H1 (cell line): ENCODE measurements around the gene PRR5L. TPM values are rescaled to one million over a fixed set of nuclear protein-coding genes. Genes with fewer than 3 reads are reported as not detected.

Experiments used
- CTCF ChIA-PET: fragments of 300-600 bp; sonication (Branson Sonifier 250); formaldehyde crosslinking; loops from one replicate; lab custom pipeline; 2021; ENCODE audit not compliant: partially characterized antibody; lab: Charles Lee
- POLR2A ChIA-PET: fragments of 300-600 bp; sonication (Branson Sonifier 250); formaldehyde crosslinking; loops from one replicate; lab custom pipeline; 2021; ENCODE audit warnings: inconsistent platforms; ENCODE audit not compliant: partially characterized antibody; lab: Charles Lee
- DNase-seq, 2 experiments: peaks; one replicate each; pipeline versions ENCODE4 v3.0.0 to v3.0.0-alpha.2; 2010 to 2022; ENCODE audit warnings: low spot score in 2 of 2, low read depth in 1 of 2, mixed read lengths in 1 of 2
- FAIRE-seq: peaks from 2 replicates; lab custom pipeline; 2011; peaks lifted over from hg19 to GRCh38; lab: Jason Lieb, UNC
- H2AFZ ChIP-seq: 2 replicates; pipeline ENCODE4 v1.8.1; 2012; ENCODE audit warnings: low read length, inconsistent platforms
- H2AK5ac ChIP-seq: 2 replicates; pipeline ENCODE4 v1.6.1; 2013; ENCODE audit warnings: low read depth, low read length
- H2BK120ac ChIP-seq: replicated peaks from 2 replicates; pipeline ENCODE3; 2013; ENCODE audit warnings: low read depth, low read length, inconsistent platforms
- H2BK12ac ChIP-seq: 2 replicates; pipeline ENCODE4 v1.6.1; 2013; ENCODE audit warnings: low read depth, low read length
- H2BK15ac ChIP-seq: 2 replicates; pipeline ENCODE4 v1.6.1; 2013; ENCODE audit warnings: low read length
- H2BK20ac ChIP-seq: 2 replicates; pipeline ENCODE4 v1.6.1; 2013; ENCODE audit warnings: low read length
- H2BK5ac ChIP-seq: 2 replicates; pipeline ENCODE4 v1.6.1; 2013; ENCODE audit warnings: low read depth, low read length
- H3K14ac ChIP-seq: 2 replicates; pipeline ENCODE4 v1.6.1; 2013; ENCODE audit warnings: inconsistent platforms; ENCODE audit not compliant: insufficient read length
- H3K18ac ChIP-seq: 2 replicates; pipeline ENCODE4 v1.6.1; 2013; ENCODE audit warnings: low read length; ENCODE audit errors: extremely low read depth
- H3K23ac ChIP-seq: 2 replicates; pipeline ENCODE4 v1.6.1; 2013; ENCODE audit warnings: inconsistent platforms; ENCODE audit not compliant: insufficient read length
- H3K23me2 ChIP-seq: 2 replicates; pipeline ENCODE4 v1.6.1; 2013; ENCODE audit warnings: low read depth, low read length
- H3K27ac ChIP-seq: 2 replicates; pipeline ENCODE4 v1.6.1; 2011; ENCODE audit warnings: low read depth, low read length, inconsistent platforms
- H3K27me3 ChIP-seq, 4 experiments: replicated peaks in 1 of 4; 1 replicate in 1 of 4; 2 replicates in 3 of 4; pipeline versions ENCODE4 v1.6.1 to v1.8.1; 2011 to 2013; ENCODE audit warnings: low read length in 3 of 4, mild to moderate bottlenecking in 3 of 4, inconsistent platforms in 2 of 4, mixed read lengths in 2 of 4, moderate library complexity in 1 of 4; ENCODE audit not compliant: control insufficient read depth in 3 of 4, insufficient read depth in 3 of 4; ENCODE audit errors: extremely low read depth in 1 of 4
- H3K36me3 ChIP-seq, 4 experiments: 2 replicates each; pipeline versions ENCODE4 v1.6.1 to v1.8.1; 2011 to 2013; ENCODE audit warnings: mild to moderate bottlenecking in 4 of 4, low read length in 3 of 4, moderate library complexity in 2 of 4, control low read depth in 1 of 4, inconsistent platforms in 1 of 4; ENCODE audit not compliant: insufficient read depth in 4 of 4, control insufficient read depth in 2 of 4
- H3K4ac ChIP-seq: replicated peaks from 2 replicates; pipeline ENCODE3; 2013; ENCODE audit warnings: low read length, low read depth, mixed read lengths, inconsistent platforms; ENCODE audit not compliant: insufficient read length
- H3K4me1 ChIP-seq, 4 experiments: replicated peaks in 1 of 4; 1 replicate in 1 of 4; 2 replicates in 3 of 4; pipeline versions ENCODE4 v1.6.1 to v1.8.1; 2011 to 2013; ENCODE audit warnings: low read length in 3 of 4, inconsistent platforms in 2 of 4, mixed read lengths in 1 of 4; ENCODE audit not compliant: insufficient read depth in 4 of 4, control insufficient read depth in 3 of 4
- H3K4me2 ChIP-seq, 2 experiments: 2 replicates each; pipeline versions ENCODE4 v1.6.1 to v1.8.1; 2011 to 2013; ENCODE audit warnings: low read depth in 2 of 2, low read length in 2 of 2, control low read depth in 1 of 2, inconsistent platforms in 1 of 2, mild to moderate bottlenecking in 1 of 2; ENCODE audit not compliant: insufficient read depth in 1 of 2
- H3K4me3 ChIP-seq, 4 experiments: fragments of 200-600, 300-600 bp in 1 of 4; sonication (generic), shearing (Covaris generic), sonication (Bioruptor Twin) in 1 of 4; 2 replicates each; pipeline versions ENCODE4 v1.5.1 to v1.8.1; 2011 to 2016; ENCODE audit warnings: low read length in 4 of 4, low read depth in 3 of 4, control low read depth in 2 of 4, inconsistent platforms in 2 of 4, mild to moderate bottlenecking in 2 of 4, mixed read lengths in 1 of 4, moderate library complexity in 1 of 4; ENCODE audit not compliant: insufficient read depth in 2 of 4; ENCODE audit errors: extremely low read depth in 1 of 4
- H3K56ac ChIP-seq: replicated peaks from 2 replicates; pipeline ENCODE3; 2013; ENCODE audit warnings: low read depth, mild to moderate bottlenecking, mixed read lengths, low read length, inconsistent platforms; ENCODE audit not compliant: insufficient read length
- H3K79me1 ChIP-seq: 2 replicates; pipeline ENCODE4 v1.6.1; 2013; ENCODE audit warnings: low read depth, low read length, control low read depth
- H3K79me2 ChIP-seq, 2 experiments: 2 replicates each; pipeline versions ENCODE4 v1.6.1 to v1.8.1; 2012 to 2013; ENCODE audit warnings: low read length in 2 of 2, mild to moderate bottlenecking in 2 of 2, inconsistent platforms in 1 of 2; ENCODE audit not compliant: insufficient read depth in 2 of 2, control insufficient read depth in 1 of 2
- H3K9ac ChIP-seq, 4 experiments: replicated peaks in 1 of 4; 1 replicate in 1 of 4; 2 replicates in 3 of 4; pipeline versions ENCODE4 v1.6.1 to v1.8.1; 2011 to 2013; ENCODE audit warnings: low read depth in 3 of 4, low read length in 3 of 4, control low read depth in 2 of 4, mild to moderate bottlenecking in 2 of 4, moderate library complexity in 2 of 4, inconsistent platforms in 1 of 4; ENCODE audit errors: extremely low read depth in 1 of 4
- H3K9me3 ChIP-seq, 2 experiments: 2 replicates each; pipeline versions ENCODE4 v1.6.1 to v1.8.1; 2012 to 2013; ENCODE audit warnings: mild to moderate bottlenecking in 2 of 2, moderate library complexity in 2 of 2, control low read depth in 1 of 2, inconsistent platforms in 1 of 2, low read depth in 1 of 2, low read length in 1 of 2, mixed read lengths in 1 of 2; ENCODE audit not compliant: insufficient read depth in 2 of 2
- H4K20me1 ChIP-seq, 2 experiments: replicated peaks in 1 of 2; 2 replicates each; pipeline versions ENCODE3 to v1.8.1; 2011 to 2013; ENCODE audit warnings: inconsistent platforms in 2 of 2, low read length in 2 of 2, mild to moderate bottlenecking in 1 of 2; ENCODE audit not compliant: insufficient read depth in 2 of 2, control insufficient read depth in 1 of 2
- H4K5ac ChIP-seq: 2 replicates; pipeline ENCODE4 v1.6.1; 2013; ENCODE audit warnings: low read length, low read depth, mixed read lengths, inconsistent platforms; ENCODE audit not compliant: insufficient read length
- H4K8ac ChIP-seq: 2 replicates; pipeline ENCODE4 v1.8.0; 2013; ENCODE audit warnings: mild to moderate bottlenecking, moderate library complexity, low read length, inconsistent platforms; ENCODE audit not compliant: insufficient read depth; ENCODE audit errors: extremely low read depth
- H4K91ac ChIP-seq: replicated peaks from 2 replicates; pipeline ENCODE3; 2013; ENCODE audit warnings: low read length, mixed read lengths, inconsistent platforms; ENCODE audit not compliant: insufficient read length
- HDAC6 ChIP-seq: IDR thresholded peaks from one replicate; pipeline ENCODE4 v1.7.1; 2012; ENCODE audit warnings: low read depth, mild to moderate bottlenecking, inconsistent platforms, low read length, moderate library complexity
- JUND ChIP-seq: IDR thresholded peaks from 2 replicates; pipeline ENCODE4 v1.6.1; 2011; ENCODE audit warnings: mild to moderate bottlenecking, improper control_type of control experiment, low read length
- MAX ChIP-seq: IDR thresholded peaks from 2 replicates; pipeline ENCODE4 v1.6.1; 2012; ENCODE audit warnings: inconsistent platforms
- POU5F1 ChIP-seq: IDR thresholded peaks from 2 replicates; pipeline ENCODE4 v1.6.1; 2011; ENCODE audit warnings: low read depth, mild to moderate bottlenecking, low read length, moderate library complexity
- WGBS, 2 experiments: shearing (Covaris generic) in 1 of 2; methylation state at CpG; one replicate each; pipeline versions ENCODE4 v1.1.6 to v1.1.7; 2013 to 2015; ENCODE audit warnings: low lambda C conversion rate in 2 of 2, mixed read lengths in 2 of 2, inconsistent platforms in 1 of 2, low coverage in 1 of 2, missing lambda C conversion rate in 1 of 2; ENCODE audit not compliant: insufficient replicate concordance in 2 of 2, insufficient coverage in 1 of 2, insufficient read length in 1 of 2; ENCODE audit errors: extremely low coverage in 1 of 2, missing lambda C conversion rate in 1 of 2; 5-methylcytosine and 5-hydroxymethylcytosine counted together
- polyA plus RNA-seq, 7 experiments: library from polyadenylated mRNA; depleted of rRNA in 3 of 7; stranded (reverse) in 5 of 7; unstranded in 2 of 7; fragments of >200 nt in 5 of 7; fragments of 200-250 nt in 2 of 7; gene quantifications; 1 replicate in 5 of 7; 2 replicates in 1 of 7; 4 replicates in 1 of 7; pipeline versions ENCODE4 v1.2.1 to v1.2.3, GENCODE V29; 2011 to 2013; ENCODE audit warnings: missing spikeins in 2 of 7, mixed read lengths in 2 of 7
- total RNA-seq: library from RNA; stranded (reverse); fragmentation: NEBNext Ultra II Directional; extraction: Animal tissue kit (Norgen Biotek cat#: 25700); gene quantifications from 2 replicates; pipeline ENCODE4 v1.2.1, GENCODE V29; 2021

Gene PRR5L
- total and polyA plus RNA-seq, 2 of the 8 experiments (the other 6 are each of a cell fraction or from before 2014, with no cell fraction given) = 6.6 to 10.1 TPM

- Histone ChIP-seq H3K18ac (no peak overlapping the region), H3K23me2 (no peaks in the 10 kb centered on the region), H3K23ac (no peak overlapping the region), H3K14ac (no peak overlapping the region), H4K8ac (no peak overlapping the region; the same call in 1 of the 2 replicates), H3K4me2 (no peak overlapping the region), H3K4me1 (no peaks in the 10 kb centered on the region), H2BK20ac (no peak overlapping the region), H4K5ac (no peak overlapping the region), H3K4me3 (no peak overlapping the region), H3K56ac (no peak overlapping the region), H4K20me1 (no peaks in the 10 kb centered on the region), H2AFZ (no peak overlapping the region), H3K27ac (no peak overlapping the region), H2AK5ac (no peak overlapping the region), H2BK12ac (no peak overlapping the region), H4K91ac (no peak overlapping the region), H2BK5ac (no peak overlapping the region), H2BK120ac (no peak overlapping the region), H3K4ac (no peak overlapping the region), H2BK15ac (no peak overlapping the region), H3K36me3 (peaks cover 2 to 41% (median 14%) of the 10 kb centered on the region in 4 experiments; a peak in 6 of 8 replicates), H3K9me3 (no peaks in the 10 kb centered on the region), H3K79me2 (no peaks in the 10 kb centered on the region), H3K27me3 (no peaks in the 10 kb centered on the region), H3K9ac (no peak overlapping the region), H3K79me1 (no peaks in the 10 kb centered on the region)
- POLR2A ChIA-PET = interaction anchor here (0.9 to 1.2 kb wide), 2 partner anchors 12 to 20 kb away, joined by 3 read pairs; partner anchors contain the start of gene TRAF6
- DNase-seq (no peak), FAIRE-seq (no peak)
- CTCF ChIA-PET = interaction anchor here (0.6 to 2.1 kb wide), 4 partner anchors 10 to 198 kb away, joined by 3 to 10 read pairs (median 3); no protein-coding TSS in a partner anchor
- 90% methylated on average over 16 of the region's 16 CpGs; no CpG with 5 or more reads in 1 of the 2 experiments for WGBS, 2 experiments
- TF ChIP-seq POU5F1 (no peak), MAX (no peak), HDAC6 (no peak), JUND (no peak)
These were observed 194.1 kb downstream of the PRR5L start for GRCh38 chr11:36490026-36490806.
